ENCODE results near the gene SPOUT1. TPM values are rescaled to one million over a fixed set of nuclear protein-coding genes. Genes with fewer than 3 reads are reported as not detected.
"Not testable (repeated sequence)": the region's sequence is repeated elsewhere in the genome, so short reads cannot be mapped to it uniquely, and the experiment has no call there.

SPOUT1 gene
- total RNA-seq, 2 experiments from 2014 or later: 51.2 to 52.5 TPM

- H3K79me2 ChIP-seq (ENCODE audit: insufficient read depth, low read depth, low read length); DNase-seq (ENCODE audit: low spot score); H3K9me2 ChIP-seq (ENCODE audit: insufficient read depth, low read length); H3K9me3 ChIP-seq (ENCODE audit: low read length); H2AFZ ChIP-seq (ENCODE audit: low read length); H3K4me1 ChIP-seq (ENCODE audit: insufficient read depth, low read length, poor library complexity, severe bottlenecking); CTCF ChIA-PET (ENCODE audit: unreplicated experiment); POLR2A ChIA-PET; H3K27ac ChIP-seq (ENCODE audit: low read depth, low read length, poor library complexity, severe bottlenecking); H4K20me1 ChIP-seq (ENCODE audit: insufficient read depth, low read length); H3K4me2 ChIP-seq (ENCODE audit: low read length); H3K4me3 ChIP-seq (ENCODE audit: low read depth, low read length, poor library complexity, severe bottlenecking); intact Hi-C loops (cut with micrococcal nuclease; ENCODE audit: unreplicated experiment); BruUV-seq (replicated peaks): not testable (repeated sequence)
- peaks cover 16% of the 10 kb centered on the region for H3K36me3 ChIP-seq (ENCODE audit: insufficient read depth, low read length)
Measured at GRCh38 chr9:128854454-128854853, 24.9 kb upstream of the SPOUT1 start.

GRCh38 chr9:128852646-128853045 is 23.1 kb upstream of the SPOUT1 start:
- H4K20me1 ChIP-seq (ENCODE audit: insufficient read depth, low read length); H2AFZ ChIP-seq (ENCODE audit: low read length); H3K4me1 ChIP-seq (ENCODE audit: insufficient read depth, low read length, poor library complexity, severe bottlenecking); H3K27ac ChIP-seq (ENCODE audit: low read depth, low read length, poor library complexity, severe bottlenecking); CTCF ChIA-PET (ENCODE audit: unreplicated experiment); H3K4me3 ChIP-seq (ENCODE audit: low read depth, low read length, poor library complexity, severe bottlenecking); DNase-seq (ENCODE audit: low spot score); POLR2A ChIA-PET; intact Hi-C loops (cut with micrococcal nuclease; ENCODE audit: unreplicated experiment); BruUV-seq (replicated peaks); H3K9me3 ChIP-seq (ENCODE audit: low read length); H3K9me2 ChIP-seq (ENCODE audit: insufficient read depth, low read length); H3K4me2 ChIP-seq (ENCODE audit: low read length); H3K79me2 ChIP-seq (ENCODE audit: insufficient read depth, low read depth, low read length): not testable (repeated sequence)
- peaks cover 16% of the 10 kb centered on the region for H3K36me3 ChIP-seq (ENCODE audit: insufficient read depth, low read length)

- H2AFZ ChIP-seq (ENCODE audit: low read length); H3K4me3 ChIP-seq (ENCODE audit: low read depth, low read length, poor library complexity, severe bottlenecking); H3K9me2 ChIP-seq (ENCODE audit: insufficient read depth, low read length); H3K4me2 ChIP-seq (ENCODE audit: low read length); H3K79me2 ChIP-seq (ENCODE audit: insufficient read depth, low read depth, low read length); BruUV-seq (replicated peaks); H4K20me1 ChIP-seq (ENCODE audit: insufficient read depth, low read length); CTCF ChIA-PET (ENCODE audit: unreplicated experiment); H3K4me1 ChIP-seq (ENCODE audit: insufficient read depth, low read length, poor library complexity, severe bottlenecking); H3K9me3 ChIP-seq (ENCODE audit: low read length); POLR2A ChIA-PET; intact Hi-C loops (cut with micrococcal nuclease; ENCODE audit: unreplicated experiment); H3K27ac ChIP-seq (ENCODE audit: low read depth, low read length, poor library complexity, severe bottlenecking): not testable (repeated sequence)
- peaks cover 16% of the 10 kb centered on the region for H3K36me3 ChIP-seq (ENCODE audit: insufficient read depth, low read length)
- DNase-seq (ENCODE audit: low spot score): peak; percentile 65
- TF ChIP-seq, protein P1, sequence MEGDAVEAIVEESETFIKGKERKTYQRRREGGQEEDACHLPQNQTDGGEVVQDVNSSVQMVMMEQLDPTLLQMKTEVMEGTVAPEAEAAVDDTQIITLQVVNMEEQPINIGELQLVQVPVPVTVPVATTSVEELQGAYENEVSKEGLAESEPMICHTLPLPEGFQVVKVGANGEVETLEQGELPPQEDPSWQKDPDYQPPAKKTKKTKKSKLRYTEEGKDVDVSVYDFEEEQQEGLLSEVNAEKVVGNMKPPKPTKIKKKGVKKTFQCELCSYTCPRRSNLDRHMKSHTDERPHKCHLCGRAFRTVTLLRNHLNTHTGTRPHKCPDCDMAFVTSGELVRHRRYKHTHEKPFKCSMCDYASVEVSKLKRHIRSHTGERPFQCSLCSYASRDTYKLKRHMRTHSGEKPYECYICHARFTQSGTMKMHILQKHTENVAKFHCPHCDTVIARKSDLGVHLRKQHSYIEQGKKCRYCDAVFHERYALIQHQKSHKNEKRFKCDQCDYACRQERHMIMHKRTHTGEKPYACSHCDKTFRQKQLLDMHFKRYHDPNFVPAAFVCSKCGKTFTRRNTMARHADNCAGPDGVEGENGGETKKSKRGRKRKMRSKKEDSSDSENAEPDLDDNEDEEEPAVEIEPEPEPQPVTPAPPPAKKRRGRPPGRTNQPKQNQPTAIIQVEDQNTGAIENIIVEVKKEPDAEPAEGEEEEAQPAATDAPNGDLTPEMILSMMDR (conservative IDR thresholded peaks at IDR 0.05; ENCODE audit: low read length): peak; percentile 77
Measured at GRCh38 chr9:128851779-128852600, 22.4 kb upstream of the SPOUT1 start.

- H2AFZ ChIP-seq (ENCODE audit: low read length); CTCF ChIA-PET (ENCODE audit: unreplicated experiment); BruUV-seq (replicated peaks); H3K79me2 ChIP-seq (ENCODE audit: insufficient read depth, low read depth, low read length); POLR2A ChIA-PET; H3K27ac ChIP-seq (ENCODE audit: low read depth, low read length, poor library complexity, severe bottlenecking); DNase-seq (ENCODE audit: low spot score); H3K4me2 ChIP-seq (ENCODE audit: low read length); H3K9me3 ChIP-seq (ENCODE audit: low read length); intact Hi-C loops (cut with micrococcal nuclease; ENCODE audit: unreplicated experiment); H4K20me1 ChIP-seq (ENCODE audit: insufficient read depth, low read length); H3K4me1 ChIP-seq (ENCODE audit: insufficient read depth, low read length, poor library complexity, severe bottlenecking); H3K9me2 ChIP-seq (ENCODE audit: insufficient read depth, low read length); H3K4me3 ChIP-seq (ENCODE audit: low read depth, low read length, poor library complexity, severe bottlenecking): not testable (repeated sequence)
- H3K36me3 ChIP-seq (ENCODE audit: insufficient read depth, low read length): peaks cover 16% of the 10 kb centered on the region
Measured at GRCh38 chr9:128851024-128851423, 21.4 kb upstream of the SPOUT1 start.

Measured in OCI-LY7 (cell line).